A673 (cell line): Measurements from ENCODE around the gene TMEM186. TPM values are rescaled to one million over a fixed set of nuclear protein-coding genes. Genes with fewer than 3 reads are reported as not detected.

Experiments used
- BruUV-seq: library from RNA; stranded (reverse); fragments of 400-500 nt; replicated peaks from 2 replicates; lab custom pipeline; 2021; lab: Mats Ljungman, UMichigan
- CTCF ChIA-PET: fragments of 300-600 bp; sonication (Branson Sonifier 250); formaldehyde crosslinking; loops from one replicate; lab custom pipeline; 2022; ENCODE audit warnings: antibody characterized with exemption; lab: Charles Lee
- POLR2A ChIA-PET: fragments of 300-600 bp; sonication (Branson Sonifier 250); formaldehyde crosslinking; loops from one replicate; lab custom pipeline; 2022; ENCODE audit warnings: antibody characterized with exemption; ENCODE audit not compliant: low non-redundant PET; lab: Charles Lee
- DNase-seq: peaks from one replicate; pipeline ENCODE4 v3.0.0-alpha.2; 2015; ENCODE audit warnings: low spot score
- H3K27ac ChIP-seq: fragments of 200-600 bp; sonication (generic); 2 replicates; pipeline ENCODE4 v1.5.1; 2016; ENCODE audit warnings: mixed run types, low read depth, mild to moderate bottlenecking, mixed read lengths, antibody characterized with exemption, low read length; ENCODE audit not compliant: poor library complexity, severe bottlenecking
- H3K27me3 ChIP-seq: fragments of 200-600 bp; sonication (generic); replicated peaks from 2 replicates; pipeline ENCODE4 v1.6.1; 2017; ENCODE audit warnings: mixed run types, low read depth, mild to moderate bottlenecking, mixed read lengths, antibody characterized with exemption, low read length; ENCODE audit not compliant: insufficient read depth, poor library complexity
- H3K36me3 ChIP-seq: fragments of 200-600 bp; sonication (generic); 2 replicates; pipeline ENCODE4 v1.6.1; 2016; ENCODE audit warnings: mixed run types, mild to moderate bottlenecking, mixed read lengths, antibody characterized with exemption, low read length; ENCODE audit not compliant: insufficient read depth, poor library complexity, severe bottlenecking
- H3K4me1 ChIP-seq: fragments of 200-600 bp; sonication (generic); 2 replicates; pipeline ENCODE4 v1.6.1; 2017; ENCODE audit warnings: mixed run types, mild to moderate bottlenecking, mixed read lengths, antibody characterized with exemption, low read length; ENCODE audit not compliant: insufficient read depth, poor library complexity, severe bottlenecking
- H3K4me3 ChIP-seq: fragments of 200-600 bp; sonication (generic); 2 replicates; pipeline ENCODE4 v1.5.1; 2016; ENCODE audit warnings: low read depth, mixed run types, mild to moderate bottlenecking, mixed read lengths, low read length; ENCODE audit not compliant: poor library complexity, severe bottlenecking
- H3K9me3 ChIP-seq: fragments of 200-600 bp; sonication (generic); 2 replicates; pipeline ENCODE4 v1.6.1; 2016; ENCODE audit warnings: mixed run types, low read depth, mild to moderate bottlenecking, mixed read lengths, antibody characterized with exemption, low read length; ENCODE audit not compliant: poor library complexity, severe bottlenecking
- CTCF ChIP-seq: fragments of 300-800, 200-600 bp; sonication (generic); conservative IDR thresholded peaks from 2 replicates; pipeline ENCODE4 v1.5.1; 2017; ENCODE audit warnings: low read depth, mild to moderate bottlenecking, antibody characterized with exemption, low read length, moderate library complexity, mixed read lengths
- EZH2 ChIP-seq: fragments of 200-600 bp; sonication (generic); IDR thresholded peaks from 2 replicates; pipeline ENCODE4 v1.6.1; 2017; ENCODE audit warnings: borderline replicate concordance, low read depth, mild to moderate bottlenecking, mixed read lengths, antibody characterized with exemption, low read length; ENCODE audit not compliant: poor library complexity, severe bottlenecking
- intact Hi-C: fragments of 100-400 bp; cut with micrococcal nuclease; formaldehyde crosslinking; loops from one replicate; pipeline ENCODE4 v1.10.0; 2022; ENCODE audit not compliant: unreplicated experiment
- total RNA-seq: library from RNA; stranded (reverse); gene quantifications from 2 replicates; pipeline ENCODE4 v1.2.3, GENCODE V29; 2021

Gene TMEM186
- total RNA-seq, 1 experiment from 2014 or later, result 13.5 TPM

- intact Hi-C loops, result no loop called here
- Histone ChIP-seq H3K4me3 (no peak overlapping the region), H3K27ac (no peak overlapping the region), H3K9me3 (no peaks in the 10 kb centered on the region), H3K27me3 (no peaks in the 10 kb centered on the region), H3K36me3 (no peaks in the 10 kb centered on the region), H3K4me1 (no peaks in the 10 kb centered on the region)
- ChIA-PET CTCF (no interaction called here), POLR2A (no interaction called here)
- no TSS peak for BruUV-seq
- TF ChIP-seq EZH2 (no peak), CTCF (no peak)
- no peak for DNase-seq
Measured at GRCh38 chr16:8776129-8776584, 21.3 kb downstream of the TMEM186 start.

GRCh38 chr16:8775359-8775758 is 22.1 kb downstream of the TMEM186 start:
- Histone ChIP-seq H3K27ac (no peak overlapping the region), H3K4me3 (no peak overlapping the region), H3K27me3 (no peaks in the 10 kb centered on the region), H3K36me3 (no peaks in the 10 kb centered on the region), H3K4me1 (no peaks in the 10 kb centered on the region), H3K9me3 (no peaks in the 10 kb centered on the region)
- no TSS peak for BruUV-seq
- no peak for DNase-seq
- POLR2A ChIA-PET, result no interaction called here
- intact Hi-C loops, result no loop called here
- CTCF ChIA-PET, result no interaction called here
- TF ChIP-seq EZH2, result no peak
- no peak for TF ChIP-seq CTCF

- DNase-seq, result no peak
- no peaks in the 10 kb centered on the region for H3K4me1 ChIP-seq
- no peaks in the 10 kb centered on the region for H3K36me3 ChIP-seq
- H3K27ac ChIP-seq, result no peak overlapping the region
- BruUV-seq, result no TSS peak
- no peaks in the 10 kb centered on the region for H3K9me3 ChIP-seq
- H3K27me3 ChIP-seq, result no peaks in the 10 kb centered on the region
- intact Hi-C loops, result no loop called here
- no peak for TF ChIP-seq CTCF
- TF ChIP-seq EZH2, result no peak
- POLR2A ChIA-PET, result no interaction called here
- CTCF ChIA-PET, result no interaction called here
- H3K4me3 ChIP-seq, result no peak overlapping the region
Measured at GRCh38 chr16:8774208-8774607, 23.2 kb downstream of the TMEM186 start.
